H1 (cell line): Measurements from ENCODE around the gene ADD1. TPM values are rescaled to one million over a fixed set of nuclear protein-coding genes. Genes with fewer than 3 reads are reported as not detected.

ENCODE experiments used
- CTCF ChIA-PET: fragments of 300-600 bp; sonication (Branson Sonifier 250); formaldehyde crosslinking; loops from one replicate; lab custom pipeline; 2021; ENCODE audit not compliant: partially characterized antibody; lab: Charles Lee
- POLR2A ChIA-PET: fragments of 300-600 bp; sonication (Branson Sonifier 250); formaldehyde crosslinking; loops from one replicate; lab custom pipeline; 2021; ENCODE audit warnings: inconsistent platforms; ENCODE audit not compliant: partially characterized antibody; lab: Charles Lee
- DNase-seq, 2 experiments: peaks; one replicate each; pipeline versions ENCODE4 v3.0.0 to v3.0.0-alpha.2; 2010 to 2022; ENCODE audit warnings: low spot score in 2 of 2, low read depth in 1 of 2, mixed read lengths in 1 of 2
- FAIRE-seq: peaks from 2 replicates; lab custom pipeline; 2011; peaks lifted over from hg19 to GRCh38; lab: Jason Lieb, UNC
- H2AFZ ChIP-seq: 2 replicates; pipeline ENCODE4 v1.8.1; 2012; ENCODE audit warnings: low read length, inconsistent platforms
- H2AK5ac ChIP-seq: 2 replicates; pipeline ENCODE4 v1.6.1; 2013; ENCODE audit warnings: low read depth, low read length
- H2BK120ac ChIP-seq: replicated peaks from 2 replicates; pipeline ENCODE3; 2013; ENCODE audit warnings: low read depth, low read length, inconsistent platforms
- H2BK12ac ChIP-seq: 2 replicates; pipeline ENCODE4 v1.6.1; 2013; ENCODE audit warnings: low read depth, low read length
- H2BK15ac ChIP-seq: 2 replicates; pipeline ENCODE4 v1.6.1; 2013; ENCODE audit warnings: low read length
- H2BK20ac ChIP-seq: 2 replicates; pipeline ENCODE4 v1.6.1; 2013; ENCODE audit warnings: low read length
- H2BK5ac ChIP-seq: 2 replicates; pipeline ENCODE4 v1.6.1; 2013; ENCODE audit warnings: low read depth, low read length
- H3K14ac ChIP-seq: 2 replicates; pipeline ENCODE4 v1.6.1; 2013; ENCODE audit warnings: inconsistent platforms; ENCODE audit not compliant: insufficient read length
- H3K18ac ChIP-seq: 2 replicates; pipeline ENCODE4 v1.6.1; 2013; ENCODE audit warnings: low read length; ENCODE audit errors: extremely low read depth
- H3K23ac ChIP-seq: 2 replicates; pipeline ENCODE4 v1.6.1; 2013; ENCODE audit warnings: inconsistent platforms; ENCODE audit not compliant: insufficient read length
- H3K23me2 ChIP-seq: 2 replicates; pipeline ENCODE4 v1.6.1; 2013; ENCODE audit warnings: low read depth, low read length
- H3K27ac ChIP-seq: 2 replicates; pipeline ENCODE4 v1.6.1; 2011; ENCODE audit warnings: low read depth, low read length, inconsistent platforms
- H3K27me3 ChIP-seq, 4 experiments: replicated peaks in 1 of 4; 1 replicate in 1 of 4; 2 replicates in 3 of 4; pipeline versions ENCODE4 v1.6.1 to v1.8.1; 2011 to 2013; ENCODE audit warnings: low read length in 3 of 4, mild to moderate bottlenecking in 3 of 4, inconsistent platforms in 2 of 4, mixed read lengths in 2 of 4, moderate library complexity in 1 of 4; ENCODE audit not compliant: control insufficient read depth in 3 of 4, insufficient read depth in 3 of 4; ENCODE audit errors: extremely low read depth in 1 of 4
- H3K36me3 ChIP-seq, 4 experiments: 2 replicates each; pipeline versions ENCODE4 v1.6.1 to v1.8.1; 2011 to 2013; ENCODE audit warnings: mild to moderate bottlenecking in 4 of 4, low read length in 3 of 4, moderate library complexity in 2 of 4, control low read depth in 1 of 4, inconsistent platforms in 1 of 4; ENCODE audit not compliant: insufficient read depth in 4 of 4, control insufficient read depth in 2 of 4
- H3K4ac ChIP-seq: replicated peaks from 2 replicates; pipeline ENCODE3; 2013; ENCODE audit warnings: low read length, low read depth, mixed read lengths, inconsistent platforms; ENCODE audit not compliant: insufficient read length
- H3K4me1 ChIP-seq, 4 experiments: replicated peaks in 1 of 4; 1 replicate in 1 of 4; 2 replicates in 3 of 4; pipeline versions ENCODE4 v1.6.1 to v1.8.1; 2011 to 2013; ENCODE audit warnings: low read length in 3 of 4, inconsistent platforms in 2 of 4, mixed read lengths in 1 of 4; ENCODE audit not compliant: insufficient read depth in 4 of 4, control insufficient read depth in 3 of 4
- H3K4me2 ChIP-seq, 2 experiments: 2 replicates each; pipeline versions ENCODE4 v1.6.1 to v1.8.1; 2011 to 2013; ENCODE audit warnings: low read depth in 2 of 2, low read length in 2 of 2, control low read depth in 1 of 2, inconsistent platforms in 1 of 2, mild to moderate bottlenecking in 1 of 2; ENCODE audit not compliant: insufficient read depth in 1 of 2
- H3K4me3 ChIP-seq, 4 experiments: fragments of 200-600, 300-600 bp in 1 of 4; sonication (generic), shearing (Covaris generic), sonication (Bioruptor Twin) in 1 of 4; 2 replicates each; pipeline versions ENCODE4 v1.5.1 to v1.8.1; 2011 to 2016; ENCODE audit warnings: low read length in 4 of 4, low read depth in 3 of 4, control low read depth in 2 of 4, inconsistent platforms in 2 of 4, mild to moderate bottlenecking in 2 of 4, mixed read lengths in 1 of 4, moderate library complexity in 1 of 4; ENCODE audit not compliant: insufficient read depth in 2 of 4; ENCODE audit errors: extremely low read depth in 1 of 4
- H3K56ac ChIP-seq: replicated peaks from 2 replicates; pipeline ENCODE3; 2013; ENCODE audit warnings: low read depth, mild to moderate bottlenecking, mixed read lengths, low read length, inconsistent platforms; ENCODE audit not compliant: insufficient read length
- H3K79me1 ChIP-seq: 2 replicates; pipeline ENCODE4 v1.6.1; 2013; ENCODE audit warnings: low read depth, low read length, control low read depth
- H3K79me2 ChIP-seq, 2 experiments: 2 replicates each; pipeline versions ENCODE4 v1.6.1 to v1.8.1; 2012 to 2013; ENCODE audit warnings: low read length in 2 of 2, mild to moderate bottlenecking in 2 of 2, inconsistent platforms in 1 of 2; ENCODE audit not compliant: insufficient read depth in 2 of 2, control insufficient read depth in 1 of 2
- H3K9ac ChIP-seq, 4 experiments: replicated peaks in 1 of 4; 1 replicate in 1 of 4; 2 replicates in 3 of 4; pipeline versions ENCODE4 v1.6.1 to v1.8.1; 2011 to 2013; ENCODE audit warnings: low read depth in 3 of 4, low read length in 3 of 4, control low read depth in 2 of 4, mild to moderate bottlenecking in 2 of 4, moderate library complexity in 2 of 4, inconsistent platforms in 1 of 4; ENCODE audit errors: extremely low read depth in 1 of 4
- H3K9me3 ChIP-seq, 2 experiments: 2 replicates each; pipeline versions ENCODE4 v1.6.1 to v1.8.1; 2012 to 2013; ENCODE audit warnings: mild to moderate bottlenecking in 2 of 2, moderate library complexity in 2 of 2, control low read depth in 1 of 2, inconsistent platforms in 1 of 2, low read depth in 1 of 2, low read length in 1 of 2, mixed read lengths in 1 of 2; ENCODE audit not compliant: insufficient read depth in 2 of 2
- H4K20me1 ChIP-seq, 2 experiments: replicated peaks in 1 of 2; 2 replicates each; pipeline versions ENCODE3 to v1.8.1; 2011 to 2013; ENCODE audit warnings: inconsistent platforms in 2 of 2, low read length in 2 of 2, mild to moderate bottlenecking in 1 of 2; ENCODE audit not compliant: insufficient read depth in 2 of 2, control insufficient read depth in 1 of 2
- H4K5ac ChIP-seq: 2 replicates; pipeline ENCODE4 v1.6.1; 2013; ENCODE audit warnings: low read length, low read depth, mixed read lengths, inconsistent platforms; ENCODE audit not compliant: insufficient read length
- H4K8ac ChIP-seq: 2 replicates; pipeline ENCODE4 v1.8.0; 2013; ENCODE audit warnings: mild to moderate bottlenecking, moderate library complexity, low read length, inconsistent platforms; ENCODE audit not compliant: insufficient read depth; ENCODE audit errors: extremely low read depth
- H4K91ac ChIP-seq: replicated peaks from 2 replicates; pipeline ENCODE3; 2013; ENCODE audit warnings: low read length, mixed read lengths, inconsistent platforms; ENCODE audit not compliant: insufficient read length
- CBX5 ChIP-seq: fragments of 300-800, 300-1000 bp; sonication (generic); IDR thresholded peaks from 2 replicates; pipeline ENCODE4 v1.7.1; 2016; ENCODE audit warnings: antibody characterized with exemption, low read length, low read depth
- EZH2 ChIP-seq: fragments of 200-600 bp; sonication (generic); IDR thresholded peaks from 2 replicates; pipeline ENCODE4 v1.7.1; 2012; ENCODE audit warnings: low read depth, mild to moderate bottlenecking, moderate library complexity, low read length, inconsistent platforms; ENCODE audit not compliant: severe bottlenecking
- GABPA ChIP-seq: IDR thresholded peaks from 2 replicates; pipeline ENCODE4 v1.6.1; 2011; ENCODE audit warnings: mild to moderate bottlenecking, low read length, moderate library complexity, borderline replicate concordance; ENCODE audit not compliant: insufficient read depth
- SIX5 ChIP-seq: IDR thresholded peaks from 2 replicates; pipeline ENCODE4 v1.6.1; 2011; ENCODE audit warnings: mild to moderate bottlenecking, low read depth, low read length
- TEAD4 ChIP-seq: IDR thresholded peaks from 2 replicates; pipeline ENCODE4 v1.6.1; 2012; ENCODE audit warnings: low read depth, low read length, inconsistent platforms, mixed read lengths
- WGBS, 2 experiments: shearing (Covaris generic) in 1 of 2; methylation state at CpG; one replicate each; pipeline versions ENCODE4 v1.1.6 to v1.1.7; 2013 to 2015; ENCODE audit warnings: low lambda C conversion rate in 2 of 2, mixed read lengths in 2 of 2, inconsistent platforms in 1 of 2, low coverage in 1 of 2, missing lambda C conversion rate in 1 of 2; ENCODE audit not compliant: insufficient replicate concordance in 2 of 2, insufficient coverage in 1 of 2, insufficient read length in 1 of 2; ENCODE audit errors: extremely low coverage in 1 of 2, missing lambda C conversion rate in 1 of 2; 5-methylcytosine and 5-hydroxymethylcytosine counted together
- polyA plus RNA-seq, 7 experiments: library from polyadenylated mRNA; depleted of rRNA in 3 of 7; stranded (reverse) in 5 of 7; unstranded in 2 of 7; fragments of >200 nt in 5 of 7; fragments of 200-250 nt in 2 of 7; gene quantifications; 1 replicate in 5 of 7; 2 replicates in 1 of 7; 4 replicates in 1 of 7; pipeline versions ENCODE4 v1.2.1 to v1.2.3, GENCODE V29; 2011 to 2013; ENCODE audit warnings: missing spikeins in 2 of 7, mixed read lengths in 2 of 7
- total RNA-seq: library from RNA; stranded (reverse); fragmentation: NEBNext Ultra II Directional; extraction: Animal tissue kit (Norgen Biotek cat#: 25700); gene quantifications from 2 replicates; pipeline ENCODE4 v1.2.1, GENCODE V29; 2021

The ADD1 gene
- total and polyA plus RNA-seq, 2 of the 8 experiments (the other 6 are each of a cell fraction or from before 2014, with no cell fraction given) = 113 to 143 TPM

DNA sequence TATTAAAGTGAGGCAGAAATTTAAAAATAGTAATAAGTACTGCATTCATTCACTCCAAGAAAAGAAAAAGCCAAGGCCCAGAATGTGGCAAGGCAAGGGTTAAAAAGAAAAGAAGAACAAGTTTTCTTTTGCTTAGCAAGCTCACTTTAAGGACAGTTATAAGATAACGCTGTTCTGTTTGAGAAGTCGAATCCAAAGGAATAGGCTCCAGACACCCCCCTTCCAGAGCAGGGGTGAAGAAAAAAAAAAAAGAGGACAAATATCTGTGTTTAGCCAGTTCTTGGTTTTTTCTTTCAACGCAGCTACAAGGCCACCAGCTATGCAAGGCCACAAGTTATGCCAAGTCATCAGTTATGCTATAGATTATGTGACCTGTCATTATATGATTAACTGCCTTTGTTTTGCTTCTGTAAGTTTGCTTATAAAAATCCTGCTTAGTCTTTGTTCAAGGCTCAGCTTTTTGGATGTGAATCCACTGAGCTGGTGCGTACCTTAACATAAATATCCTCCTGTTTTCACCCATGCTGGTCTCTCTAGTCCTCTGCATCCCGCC lies 121.1 kb downstream of the ADD1 start:
- no peak overlapping the region for H3K14ac ChIP-seq
- H2BK12ac ChIP-seq = no peak overlapping the region
- H4K8ac ChIP-seq = no peak overlapping the region
- TF ChIP-seq GABPA = no peak
- no peak for TF ChIP-seq SIX5
- TF ChIP-seq EZH2 = no peak
- no peak for TF ChIP-seq TEAD4
- no peak for TF ChIP-seq CBX5
- H2AFZ ChIP-seq = no peak overlapping the region
- H3K9me3 ChIP-seq = no peaks in the 10 kb centered on the region
- H3K36me3 ChIP-seq = no peaks in the 10 kb centered on the region
- H3K56ac ChIP-seq = no peak overlapping the region
- no peak overlapping the region for H2BK15ac ChIP-seq
- H3K9ac ChIP-seq = no peak overlapping the region
- H3K23ac ChIP-seq = no peak overlapping the region
- FAIRE-seq (no peak), DNase-seq (no peak)
- H3K23me2 ChIP-seq = peaks cover 16% of the 10 kb centered on the region; the same call in 1 of the 2 replicates
- peaks cover 0 to 7% (median 6%) of the 10 kb centered on the region in 4 experiments; a peak in 4 of 7 replicates for H3K27me3 ChIP-seq
- H2AK5ac ChIP-seq = no peak overlapping the region
- H4K5ac ChIP-seq = no peak overlapping the region
- no peak overlapping the region for H4K91ac ChIP-seq
- H3K18ac ChIP-seq = no peak overlapping the region
- H4K20me1 ChIP-seq = peaks cover 2 to 5% of the 10 kb centered on the region in 2 experiments
- peaks cover 0 to 20% of the 10 kb centered on the region in 2 experiments; a peak in 2 of 4 replicates for H3K79me2 ChIP-seq
- H3K4me2 ChIP-seq = peak overlapping the region; percentile 74 to 84; a peak in 2 of 4 replicates
- ChIA-PET POLR2A (interaction anchor here (0.6 to 3.4 kb wide), 3 partner anchors 11 to 805 kb away, joined by 3 to 13 read pairs (median 3); no protein-coding TSS in a partner anchor), CTCF (interaction anchor here (0.8 to 6.4 kb wide), 3 partner anchors 14 to 96 kb away, joined by 3 to 60 read pairs (median 4); no protein-coding TSS in a partner anchor)
- H3K79me1 ChIP-seq = peaks cover 5% of the 10 kb centered on the region; the same call in 1 of the 2 replicates
- 87% methylated on average over 5 of the region's 5 CpGs; no CpG with 5 or more reads in 1 of the 2 experiments for whole genome bisulfite sequencing, 2 experiments
- H3K4me1 ChIP-seq = peaks cover 3 to 9% (median 6%) of the 10 kb centered on the region in 4 experiments; a peak in 5 of 7 replicates
- peak overlapping the region in 1 of 4 experiments; percentile 79; a peak in 1 of 8 replicates for H3K4me3 ChIP-seq
- no peak overlapping the region for H3K4ac ChIP-seq
- H2BK20ac ChIP-seq = no peak overlapping the region
- H3K27ac ChIP-seq = no peak overlapping the region
- H2BK120ac ChIP-seq = no peak overlapping the region
- H2BK5ac ChIP-seq = no peak overlapping the region
